GM23248 (cell line): Measurements from ENCODE around the gene EVI5L. TPM values are rescaled to one million over a fixed set of nuclear protein-coding genes. Genes with fewer than 3 reads are reported as not detected.

Source experiments
- DNase-seq: peaks from one replicate; pipeline ENCODE4 v3.0.0-alpha.2; 2015
- H2AFZ ChIP-seq: fragments of 200-600 bp; sonication (generic); 2 replicates; pipeline ENCODE4 v1.6.1; 2016; ENCODE audit warnings: antibody characterized with exemption
- H3F3A ChIP-seq: fragments of 200-600 bp; sonication (generic); 2 replicates; pipeline ENCODE4 v1.6.1; 2016; ENCODE audit warnings: mild to moderate bottlenecking, antibody characterized with exemption, mixed run types; ENCODE audit not compliant: insufficient read depth
- H3K27ac ChIP-seq: fragments of 200-600 bp; sonication (generic); 2 replicates; pipeline ENCODE4 v1.5.1; 2016; ENCODE audit warnings: mild to moderate bottlenecking
- H3K27me3 ChIP-seq: fragments of 200-600 bp; sonication (generic); replicated peaks from 2 replicates; pipeline ENCODE4 v1.6.1; 2016; ENCODE audit warnings: mild to moderate bottlenecking; ENCODE audit not compliant: insufficient read depth
- H3K36me3 ChIP-seq: fragments of 200-600 bp; sonication (generic); 2 replicates; pipeline ENCODE4 v1.6.1; 2016; ENCODE audit warnings: low read depth, mild to moderate bottlenecking
- H3K4me1 ChIP-seq: fragments of 200-600 bp; sonication (generic); 2 replicates; pipeline ENCODE4 v1.6.1; 2016; ENCODE audit warnings: mild to moderate bottlenecking; ENCODE audit not compliant: insufficient read depth
- H3K4me2 ChIP-seq: fragments of 200-600 bp; sonication (generic); one replicate; pipeline ENCODE4 v1.6.1; 2016; ENCODE audit warnings: mild to moderate bottlenecking; ENCODE audit not compliant: unreplicated experiment
- H3K4me3 ChIP-seq: fragments of 200-600 bp; sonication (generic); 2 replicates; pipeline ENCODE4 v1.5.1; 2016; ENCODE audit warnings: mild to moderate bottlenecking
- H3K79me2 ChIP-seq: fragments of 200-600 bp; sonication (generic); 2 replicates; pipeline ENCODE4 v1.6.1; 2016; ENCODE audit warnings: mild to moderate bottlenecking; ENCODE audit not compliant: insufficient read depth
- H3K9ac ChIP-seq: fragments of 200-600 bp; sonication (generic); 2 replicates; pipeline ENCODE4 v1.6.1; 2016; ENCODE audit warnings: mild to moderate bottlenecking
- H3K9me2 ChIP-seq: fragments of 200-600 bp; sonication (generic); 2 replicates; pipeline ENCODE4 v1.6.1; 2016; ENCODE audit warnings: mixed run types, mild to moderate bottlenecking, moderate library complexity; ENCODE audit not compliant: insufficient read depth
- H3K9me3 ChIP-seq: fragments of 200-600 bp; sonication (generic); one replicate; pipeline ENCODE4 v1.6.1; 2017; ENCODE audit warnings: low read depth
- H4K20me1 ChIP-seq: fragments of 200-600 bp; sonication (generic); 2 replicates; pipeline ENCODE4 v1.6.0; 2016; ENCODE audit not compliant: insufficient read depth
- EZH2 ChIP-seq: fragments of 200-600 bp; sonication (generic); IDR thresholded peaks from 2 replicates; pipeline ENCODE4 v1.6.1; 2018; ENCODE audit warnings: antibody characterized with exemption, mild to moderate bottlenecking; ENCODE audit not compliant: insufficient read depth, poor library complexity, severe bottlenecking
- EZH2phosphoT487 ChIP-seq: fragments of 200-600 bp; sonication (generic); IDR thresholded peaks from 2 replicates; pipeline ENCODE4 v1.6.1; 2018; ENCODE audit warnings: antibody characterized with exemption, moderate library complexity, mild to moderate bottlenecking, low read depth; ENCODE audit not compliant: insufficient read depth
- WGBS, 2 experiments: methylation state at CpG; one replicate each; pipeline ENCODE4 v1.1.6; 2015 to 2017; ENCODE audit warnings: low lambda C conversion rate in 2 of 2, low coverage in 1 of 2; ENCODE audit errors: missing lambda C conversion rate in 2 of 2; 5-methylcytosine and 5-hydroxymethylcytosine counted together
- in situ Hi-C: fragments of 300-500 bp; cut with MboI; formaldehyde crosslinking; loops from 2 replicates; pipeline ENCODE4 v1.15.0; 2020
- polyA plus RNA-seq: library from polyadenylated mRNA; unstranded; fragments of >200 nt; fragmentation: Nextera tagmentation; extraction: Ambion mirVana; gene quantifications from 2 replicates; pipeline ENCODE4 v1.2.1, GENCODE V29; 2016
- total RNA-seq: library from RNA; depleted of rRNA; stranded (reverse); fragments of >200 nt; shearing (Covaris generic); gene quantifications from 2 replicates; pipeline ENCODE4 v1.2.3, GENCODE V29; 2014; rRNA removed

EVI5L gene
- total and polyA plus RNA-seq, 2 experiments from 2014 or later = 6.9 to 24.3 TPM

GRCh38 chr19:7912144-7912696 is 82.2 kb downstream of the EVI5L start:
- no peaks in the 10 kb centered on the region for H3F3A ChIP-seq
- WGBS, 2 experiments = 91 to 95% methylated on average over 22 to 31 of the region's 31 CpGs
- H3K9me2 ChIP-seq = no peaks in the 10 kb centered on the region
- in situ Hi-C loops = no loop called here
- no peak overlapping the region for H3K9ac ChIP-seq
- no peak overlapping the region for H3K4me2 ChIP-seq
- no peaks in the 10 kb centered on the region; the same call in 1 of the 2 replicates for H3K36me3 ChIP-seq
- TF ChIP-seq EZH2 (no peak), EZH2phosphoT487 (no peak)
- H2AFZ ChIP-seq = no peak overlapping the region
- no peak for DNase-seq
- no peaks in the 10 kb centered on the region for H4K20me1 ChIP-seq
- no peak overlapping the region for H3K27ac ChIP-seq
- H3K27me3 ChIP-seq = no peaks in the 10 kb centered on the region
- no peak overlapping the region for H3K4me3 ChIP-seq
- H3K4me1 ChIP-seq = no peaks in the 10 kb centered on the region
- H3K79me2 ChIP-seq = peaks cover 16% of the 10 kb centered on the region
- no peaks in the 10 kb centered on the region for H3K9me3 ChIP-seq

GRCh38 chr19:7912697-7913564 is 82.9 kb downstream of the EVI5L start:
- Histone ChIP-seq H3F3A (no peaks in the 10 kb centered on the region), H3K9me3 (no peaks in the 10 kb centered on the region), H3K36me3 (no peaks in the 10 kb centered on the region; the same call in 1 of the 2 replicates), H2AFZ (no peak overlapping the region), H3K9ac (no peak overlapping the region), H3K27ac (no peak overlapping the region), H3K27me3 (no peaks in the 10 kb centered on the region), H3K4me1 (no peaks in the 10 kb centered on the region), H3K79me2 (peaks cover 9% of the 10 kb centered on the region), H3K9me2 (no peaks in the 10 kb centered on the region), H3K4me3 (no peak overlapping the region), H3K4me2 (no peak overlapping the region), H4K20me1 (no peaks in the 10 kb centered on the region)
- TF ChIP-seq EZH2 (no peak), EZH2phosphoT487 (no peak)
- 97 to 98% methylated on average over 25 to 39 of the region's 39 CpGs for WGBS, 2 experiments
- DNase-seq = no peak
- in situ Hi-C loops = no loop called here

- DNase-seq = no peak
- H3K4me1 ChIP-seq = no peaks in the 10 kb centered on the region
- in situ Hi-C loops = no loop called here
Observed at GRCh38 chr19:7913652-7914051, 83.6 kb downstream of the EVI5L start.

GRCh38 chr19:7914099-7914498 is 84.1 kb downstream of the EVI5L start:
- H3K4me1 ChIP-seq = no peaks in the 10 kb centered on the region
- DNase-seq = no peak
- H3K9me3 ChIP-seq = no peaks in the 10 kb centered on the region
- in situ Hi-C loops = no loop called here
- no peaks in the 10 kb centered on the region for H4K20me1 ChIP-seq
- no peak overlapping the region for H2AFZ ChIP-seq
- no peak overlapping the region for H3K4me3 ChIP-seq
- WGBS, 2 experiments = 52 to 62% methylated on average over 10 to 12 of the region's 12 CpGs
- H3F3A ChIP-seq = no peaks in the 10 kb centered on the region
- no peaks in the 10 kb centered on the region for H3K27me3 ChIP-seq
- no peaks in the 10 kb centered on the region for H3K9me2 ChIP-seq
- H3K9ac ChIP-seq = no peak overlapping the region
- no peak overlapping the region for H3K4me2 ChIP-seq
- no peak for TF ChIP-seq EZH2
- no peak for TF ChIP-seq EZH2phosphoT487
- no peaks in the 10 kb centered on the region for H3K79me2 ChIP-seq
- H3K27ac ChIP-seq = no peak overlapping the region
- H3K36me3 ChIP-seq = no peaks in the 10 kb centered on the region; the same call in 1 of the 2 replicates

More at GRCh38 chr19:7913652-7914051, 83.6 kb downstream of the EVI5L start:
- 83 to 86% methylated on average over 10 of the region's 10 CpGs for WGBS, 2 experiments
- TF ChIP-seq EZH2phosphoT487 = no peak
- no peak for TF ChIP-seq EZH2
- Histone ChIP-seq H3K4me3 (no peak overlapping the region), H3K9ac (no peak overlapping the region), H3K27me3 (no peaks in the 10 kb centered on the region), H2AFZ (no peak overlapping the region), H3K4me2 (no peak overlapping the region), H3K9me2 (no peaks in the 10 kb centered on the region), H3F3A (no peaks in the 10 kb centered on the region), H4K20me1 (no peaks in the 10 kb centered on the region), H3K79me2 (peaks cover 2% of the 10 kb centered on the region; the same call in 1 of the 2 replicates), H3K36me3 (no peaks in the 10 kb centered on the region; the same call in 1 of the 2 replicates), H3K27ac (no peak overlapping the region), H3K9me3 (no peaks in the 10 kb centered on the region)

Other genes with a start within 250 kb of the EVI5L start
- not detected in 2 replicates for gene CAMSAP3, start 234.4 kb upstream of the EVI5L start, total RNA-seq
- not detected in 2 replicates for gene CAMSAP3, start 234.4 kb upstream of the EVI5L start, polyA plus RNA-seq
- gene XAB2, start 200.7 kb upstream of the EVI5L start, total RNA-seq = 30.7 and 33.0 TPM in 2 replicates
- gene XAB2, start 200.7 kb upstream of the EVI5L start, polyA plus RNA-seq = 12.2 and 12.5 TPM in 2 replicates
- gene PET100, start 200.4 kb upstream of the EVI5L start, total RNA-seq = 7.6 and 13.5 TPM in 2 replicates
- gene PET100, start 200.4 kb upstream of the EVI5L start, polyA plus RNA-seq = 189 and 199 TPM in 2 replicates
- gene PCP2, start 196.5 kb upstream of the EVI5L start, total RNA-seq = not detected in 2 replicates
- gene PCP2, start 196.5 kb upstream of the EVI5L start, polyA plus RNA-seq = not detected in 2 replicates
- gene STXBP2, start 193.1 kb upstream of the EVI5L start, total RNA-seq = 1.8 TPM in 1 of 2 replicates, not detected in the other
- 1.4 and 2.0 TPM in 2 replicates for gene STXBP2, start 193.1 kb upstream of the EVI5L start, polyA plus RNA-seq
- not detected in 2 replicates for gene RETN, start 161.2 kb upstream of the EVI5L start, total RNA-seq
- gene RETN, start 161.2 kb upstream of the EVI5L start, polyA plus RNA-seq = not detected in 2 replicates
- not detected in 2 replicates for gene MCEMP1, start 153.1 kb upstream of the EVI5L start, total RNA-seq
- not detected in 2 replicates for gene MCEMP1, start 153.1 kb upstream of the EVI5L start, polyA plus RNA-seq
- 68.1 and 134 TPM in 2 replicates for gene TRAPPC5, start 149.4 kb upstream of the EVI5L start, total RNA-seq
- 203 and 207 TPM in 2 replicates for gene TRAPPC5, start 149.4 kb upstream of the EVI5L start, polyA plus RNA-seq
- gene FCER2, start 128.1 kb upstream of the EVI5L start, total RNA-seq = not detected in 2 replicates
- 0.33 TPM in 1 of 2 replicates, not detected in the other for gene FCER2, start 128.1 kb upstream of the EVI5L start, polyA plus RNA-seq
- gene CLEC4G, start 98.1 kb upstream of the EVI5L start, total RNA-seq = not detected in 2 replicates
- not detected in 2 replicates for gene CLEC4G, start 98.1 kb upstream of the EVI5L start, polyA plus RNA-seq
- gene CD209, start 82.7 kb upstream of the EVI5L start, total RNA-seq = not detected in 2 replicates
- gene CD209, start 82.7 kb upstream of the EVI5L start, polyA plus RNA-seq = not detected in 2 replicates
- gene CLEC4M, start 67.0 kb upstream of the EVI5L start, total RNA-seq = not detected in 2 replicates
- gene CLEC4M, start 67.0 kb upstream of the EVI5L start, polyA plus RNA-seq = not detected in 2 replicates
- not detected in 2 replicates for gene PRR36, start 44.2 kb downstream of the EVI5L start, total RNA-seq
- 0.10 TPM in 1 of 2 replicates, not detected in the other for gene PRR36, start 44.2 kb downstream of the EVI5L start, polyA plus RNA-seq
- gene LRRC8E, start 58.3 kb downstream of the EVI5L start, total RNA-seq = 3.5 and 3.6 TPM in 2 replicates
- 3.7 and 4.0 TPM in 2 replicates for gene LRRC8E, start 58.3 kb downstream of the EVI5L start, polyA plus RNA-seq
- 9.7 and 14.8 TPM in 2 replicates for gene MAP2K7, start 73.7 kb downstream of the EVI5L start, total RNA-seq
- gene MAP2K7, start 73.7 kb downstream of the EVI5L start, polyA plus RNA-seq = 4.6 and 4.8 TPM in 2 replicates
- gene TGFBR3L, start 84.6 kb downstream of the EVI5L start, total RNA-seq = 9.0 TPM in 1 of 2 replicates, not detected in the other
- gene TGFBR3L, start 84.6 kb downstream of the EVI5L start, polyA plus RNA-seq = 24.3 and 30.6 TPM in 2 replicates
- 20.5 and 33.7 TPM in 2 replicates for gene SNAPC2, start 90.1 kb downstream of the EVI5L start, total RNA-seq
- 47.2 and 49.4 TPM in 2 replicates for gene SNAPC2, start 90.1 kb downstream of the EVI5L start, polyA plus RNA-seq
- 3.5 and 9.0 TPM in 2 replicates for gene CTXN1, start 95.9 kb downstream of the EVI5L start, total RNA-seq
- 3.3 and 3.4 TPM in 2 replicates for gene CTXN1, start 95.9 kb downstream of the EVI5L start, polyA plus RNA-seq
- 53.1 and 66.8 TPM in 2 replicates for gene TIMM44, start 113.4 kb downstream of the EVI5L start, total RNA-seq
- gene TIMM44, start 113.4 kb downstream of the EVI5L start, polyA plus RNA-seq = 25.8 and 28.6 TPM in 2 replicates
- gene ELAVL1, start 175.4 kb downstream of the EVI5L start, total RNA-seq = 44.0 and 48.1 TPM in 2 replicates
- gene ELAVL1, start 175.4 kb downstream of the EVI5L start, polyA plus RNA-seq = 74.4 and 78.9 TPM in 2 replicates
- gene CCL25, start 222.5 kb downstream of the EVI5L start, total RNA-seq = not detected in 2 replicates
- gene CCL25, start 222.5 kb downstream of the EVI5L start, polyA plus RNA-seq = not detected in 2 replicates